ENCODE results near the gene PYGM.

DNA sequence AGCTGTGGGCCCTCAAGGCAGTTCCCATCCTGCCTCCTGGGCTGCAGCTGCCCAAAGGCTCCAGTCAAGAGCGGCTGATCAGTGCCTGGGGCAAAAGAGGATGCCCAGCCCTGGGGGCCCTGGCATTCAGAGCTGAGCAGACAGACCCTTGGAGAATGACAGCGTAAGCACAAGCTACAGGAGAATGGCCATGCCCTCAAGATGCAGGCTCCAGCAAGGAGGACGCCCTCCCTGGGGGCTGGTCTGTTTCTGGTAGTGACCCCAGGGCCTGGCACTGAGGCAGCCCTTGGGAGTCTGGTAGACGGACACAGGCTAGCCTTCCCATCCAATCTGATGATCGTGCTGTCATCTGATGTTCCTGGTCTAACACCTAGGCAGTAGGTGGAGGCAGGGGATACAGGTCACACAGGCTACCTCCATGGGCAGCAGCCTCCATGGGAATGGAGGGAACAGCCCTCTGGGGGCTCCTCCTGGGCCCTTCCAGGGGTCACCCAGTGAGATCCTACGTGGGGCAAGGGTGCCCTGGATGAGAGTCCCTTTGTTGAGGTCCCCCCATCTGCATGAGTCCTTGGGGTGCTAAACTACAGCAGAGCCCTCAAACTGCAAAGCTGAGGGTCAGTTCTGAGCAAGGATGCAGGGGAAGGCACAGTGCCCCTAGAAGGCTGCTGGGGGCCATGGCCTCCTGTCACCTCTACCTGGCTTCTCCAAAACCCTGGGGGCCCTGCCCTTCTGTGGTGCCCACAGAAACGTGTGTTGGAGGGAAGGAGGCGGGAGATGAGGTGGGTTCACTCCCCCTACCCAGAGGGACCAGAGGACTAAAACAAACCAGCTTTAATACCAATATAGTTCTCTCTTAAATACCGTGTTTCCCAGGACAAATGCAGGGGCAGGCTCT is 28.8 kb upstream of the PYGM start:
- TF ChIP-seq JUND (IDR thresholded peaks at IDR 0.05; ENCODE audit: low read length): no peak
- TF ChIP-seq RAD21 (IDR thresholded peaks at IDR 0.05 in 1 of 2, conservative IDR thresholded peaks at IDR 0.05 in 1 of 2; ENCODE audit: low read depth in 2 of 2, low read length in 2 of 2): no peak
- TF ChIP-seq YY1 (IDR thresholded peaks at IDR 0.05; ENCODE audit: low read depth, low read length): no peak
